ENCODE measurements around the gene ST6GALNAC5. TPM values are rescaled to one million over a fixed set of nuclear protein-coding genes. Genes with fewer than 3 reads are reported as not detected.

ST6GALNAC5 gene
- total and polyA plus RNA-seq, 2 of the 13 experiments (the other 11 are each of a cell fraction or from before 2014, with no cell fraction given) = not detected

DNA sequence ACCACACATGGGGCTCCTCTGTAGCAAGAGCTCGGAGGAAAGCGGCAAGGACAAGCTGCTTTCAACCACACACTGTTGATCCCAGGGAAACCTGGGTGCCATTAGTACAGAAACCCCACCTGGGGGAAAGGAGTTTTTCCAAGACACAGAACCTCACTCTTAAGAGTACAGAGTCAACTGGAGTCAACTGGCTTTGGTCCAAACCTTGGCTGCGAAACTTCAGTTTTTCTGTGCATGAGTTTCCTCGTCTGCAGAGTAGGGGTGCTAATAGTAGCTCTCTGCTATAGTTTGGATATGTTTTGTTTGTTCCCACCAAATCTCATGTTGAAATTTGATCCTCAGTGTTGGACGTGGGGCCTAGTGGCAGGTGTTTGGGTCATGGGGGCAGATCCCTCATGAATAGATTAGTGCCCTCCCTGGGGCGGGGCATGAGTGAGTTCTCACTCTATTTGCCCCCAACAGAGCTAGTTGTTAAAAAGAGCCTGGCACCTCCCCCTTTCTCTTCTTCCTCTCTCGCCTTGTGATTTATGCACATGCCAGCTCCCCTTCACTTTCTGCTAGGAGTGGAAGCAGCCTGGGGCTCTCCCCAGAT lies 190.8 kb downstream of the ST6GALNAC5 start (continued):
- no peak for TF ChIP-seq KAT7 (CRISPR knock-in tag; IDR thresholded peaks at IDR 0.05; ENCODE audit: borderline replicate concordance)
- TF ChIP-seq, protein P1, sequence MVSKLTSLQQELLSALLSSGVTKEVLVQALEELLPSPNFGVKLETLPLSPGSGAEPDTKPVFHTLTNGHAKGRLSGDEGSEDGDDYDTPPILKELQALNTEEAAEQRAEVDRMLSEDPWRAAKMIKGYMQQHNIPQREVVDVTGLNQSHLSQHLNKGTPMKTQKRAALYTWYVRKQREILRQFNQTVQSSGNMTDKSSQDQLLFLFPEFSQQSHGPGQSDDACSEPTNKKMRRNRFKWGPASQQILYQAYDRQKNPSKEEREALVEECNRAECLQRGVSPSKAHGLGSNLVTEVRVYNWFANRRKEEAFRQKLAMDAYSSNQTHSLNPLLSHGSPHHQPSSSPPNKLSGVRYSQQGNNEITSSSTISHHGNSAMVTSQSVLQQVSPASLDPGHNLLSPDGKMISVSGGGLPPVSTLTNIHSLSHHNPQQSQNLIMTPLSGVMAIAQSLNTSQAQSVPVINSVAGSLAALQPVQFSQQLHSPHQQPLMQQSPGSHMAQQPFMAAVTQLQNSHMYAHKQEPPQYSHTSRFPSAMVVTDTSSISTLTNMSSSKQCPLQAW (CRISPR knock-in tag; IDR thresholded peaks at IDR 0.05) = no peak

DNA sequence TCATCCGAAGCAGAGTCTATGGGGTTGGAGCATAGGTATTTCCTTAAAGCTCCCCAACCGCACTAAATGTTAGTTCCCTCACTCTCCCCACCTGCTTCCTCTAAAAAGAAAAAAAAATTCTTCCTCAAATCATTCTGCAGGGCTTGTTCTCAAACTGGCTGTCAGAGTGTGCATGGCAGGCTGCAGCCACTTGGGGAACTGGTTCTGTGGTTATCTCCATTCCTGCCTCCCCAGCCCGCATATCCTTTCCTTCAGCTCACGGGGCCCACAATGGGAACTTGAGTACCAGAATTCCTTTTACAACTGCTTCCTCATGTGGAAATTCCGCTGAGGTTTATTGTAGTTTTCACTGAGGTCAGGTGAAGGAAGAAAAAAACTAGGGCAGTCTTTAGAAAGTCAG lies 192.7 kb downstream of the ST6GALNAC5 start:
- Histone ChIP-seq H3K36me3 (replicated peaks in 1 of 2; ENCODE audit: control insufficient read depth in 1 of 2, insufficient read depth in 2 of 2, low read length in 2 of 2) (no peaks in the 10 kb centered on the region), H3K4me1 (ENCODE audit: insufficient read depth, low read length) (no peaks in the 10 kb centered on the region), H3K79me2 (ENCODE audit: insufficient read depth, low read length) (no peaks in the 10 kb centered on the region), H3K27ac (ENCODE audit: extremely low read length, insufficient read depth, low read length) (no peak overlapping the region), H4K20me1 (ENCODE audit: insufficient read depth, low read length) (no peaks in the 10 kb centered on the region), H3K4me2 (ENCODE audit: low read depth, low read length) (no peak overlapping the region), H3K27me3 (ENCODE audit: control insufficient read depth in 1 of 2, insufficient read depth in 2 of 2, low read length in 2 of 2) (no peaks in the 10 kb centered on the region), H3K4me3 (replicated peaks in 1 of 3; ENCODE audit: insufficient read depth in 1 of 3, low read depth in 2 of 3, low read length in 3 of 3) (no peak overlapping the region), H2AFZ (ENCODE audit: low read length) (no peak overlapping the region), H3K9me3 (ENCODE audit: low read length) (no peaks in the 10 kb centered on the region), H3K9ac (ENCODE audit: insufficient read depth, low read depth, low read length) (no peak overlapping the region)
- ChIA-PET POLR2A (no interaction called here), CTCF (ENCODE audit: low intra/inter-chr PET ratio, low total read pairs) (no interaction called here)
- no peak for ATAC-seq
- no peak for FAIRE-seq
- DNase-seq (ENCODE audit: low spot score) = no peak
- intact Hi-C loops (cut with micrococcal nuclease; ENCODE audit: unreplicated experiment) (no loop called here), in situ Hi-C loops (cut with HindIII; ENCODE audit: extremely low pct_ligation_motif_present, low pct_unique_long_range_greater_than_20kb) (no loop called here)
- 4% methylated on average over 5 of the region's 5 CpGs for WGBS (ENCODE audit: low lambda C conversion rate)
- BruUV-seq (replicated peaks) = no TSS peak
- TF ChIP-seq MTF1 (CRISPR knock-in tag; IDR thresholded peaks at IDR 0.05) (no peak), RBAK (CRISPR knock-in tag; IDR thresholded peaks at IDR 0.05) (no peak), MYNN (CRISPR knock-in tag; IDR thresholded peaks at IDR 0.05; ENCODE audit: low read depth) (no peak), CENPX (CRISPR knock-in tag; IDR thresholded peaks at IDR 0.05) (no peak), TSC22D2 (CRISPR knock-in tag; IDR thresholded peaks at IDR 0.05; ENCODE audit: borderline replicate concordance) (no peak), SOX5 (CRISPR knock-in tag; IDR thresholded peaks at IDR 0.05; ENCODE audit: borderline replicate concordance) (no peak), SIX4 (CRISPR knock-in tag; IDR thresholded peaks at IDR 0.05) (no peak), ZNF460 (CRISPR knock-in tag; IDR thresholded peaks at IDR 0.05; ENCODE audit: borderline replicate concordance) (no peak)
- TF ChIP-seq, protein P1 (CRISPR knock-in tag; IDR thresholded peaks at IDR 0.05) = no peak
- TF ChIP-seq, protein P2, sequence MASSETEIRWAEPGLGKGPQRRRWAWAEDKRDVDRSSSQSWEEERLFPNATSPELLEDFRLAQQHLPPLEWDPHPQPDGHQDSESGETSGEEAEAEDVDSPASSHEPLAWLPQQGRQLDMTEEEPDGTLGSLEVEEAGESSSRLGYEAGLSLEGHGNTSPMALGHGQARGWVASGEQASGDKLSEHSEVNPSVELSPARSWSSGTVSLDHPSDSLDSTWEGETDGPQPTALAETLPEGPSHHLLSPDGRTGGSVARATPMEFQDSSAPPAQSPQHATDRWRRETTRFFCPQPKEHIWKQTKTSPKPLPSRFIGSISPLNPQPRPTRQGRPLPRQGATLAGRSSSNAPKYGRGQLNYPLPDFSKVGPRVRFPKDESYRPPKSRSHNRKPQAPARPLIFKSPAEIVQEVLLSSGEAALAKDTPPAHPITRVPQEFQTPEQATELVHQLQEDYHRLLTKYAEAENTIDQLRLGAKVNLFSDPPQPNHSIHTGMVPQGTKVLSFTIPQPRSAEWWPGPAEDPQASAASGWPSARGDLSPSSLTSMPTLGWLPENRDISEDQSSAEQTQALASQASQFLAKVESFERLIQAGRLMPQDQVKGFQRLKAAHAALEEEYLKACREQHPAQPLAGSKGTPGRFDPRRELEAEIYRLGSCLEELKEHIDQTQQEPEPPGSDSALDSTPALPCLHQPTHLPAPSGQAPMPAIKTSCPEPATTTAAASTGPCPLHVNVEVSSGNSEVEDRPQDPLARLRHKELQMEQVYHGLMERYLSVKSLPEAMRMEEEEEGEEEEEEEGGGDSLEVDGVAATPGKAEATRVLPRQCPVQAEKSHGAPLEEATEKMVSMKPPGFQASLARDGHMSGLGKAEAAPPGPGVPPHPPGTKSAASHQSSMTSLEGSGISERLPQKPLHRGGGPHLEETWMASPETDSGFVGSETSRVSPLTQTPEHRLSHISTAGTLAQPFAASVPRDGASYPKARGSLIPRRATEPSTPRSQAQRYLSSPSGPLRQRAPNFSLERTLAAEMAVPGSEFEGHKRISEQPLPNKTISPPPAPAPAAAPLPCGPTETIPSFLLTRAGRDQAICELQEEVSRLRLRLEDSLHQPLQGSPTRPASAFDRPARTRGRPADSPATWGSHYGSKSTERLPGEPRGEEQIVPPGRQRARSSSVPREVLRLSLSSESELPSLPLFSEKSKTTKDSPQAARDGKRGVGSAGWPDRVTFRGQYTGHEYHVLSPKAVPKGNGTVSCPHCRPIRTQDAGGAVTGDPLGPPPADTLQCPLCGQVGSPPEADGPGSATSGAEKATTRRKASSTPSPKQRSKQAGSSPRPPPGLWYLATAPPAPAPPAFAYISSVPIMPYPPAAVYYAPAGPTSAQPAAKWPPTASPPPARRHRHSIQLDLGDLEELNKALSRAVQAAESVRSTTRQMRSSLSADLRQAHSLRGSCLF (CRISPR knock-in tag; IDR thresholded peaks at IDR 0.05; ENCODE audit: borderline replicate concordance) = no peak
- TF ChIP-seq, protein P3, sequence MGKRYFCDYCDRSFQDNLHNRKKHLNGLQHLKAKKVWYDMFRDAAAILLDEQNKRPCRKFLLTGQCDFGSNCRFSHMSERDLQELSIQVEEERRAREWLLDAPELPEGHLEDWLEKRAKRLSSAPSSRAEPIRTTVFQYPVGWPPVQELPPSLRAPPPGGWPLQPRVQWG (CRISPR knock-in tag; IDR thresholded peaks at IDR 0.05; ENCODE audit: borderline replicate concordance, low read depth) = no peak
- TF ChIP-seq, protein P4, sequence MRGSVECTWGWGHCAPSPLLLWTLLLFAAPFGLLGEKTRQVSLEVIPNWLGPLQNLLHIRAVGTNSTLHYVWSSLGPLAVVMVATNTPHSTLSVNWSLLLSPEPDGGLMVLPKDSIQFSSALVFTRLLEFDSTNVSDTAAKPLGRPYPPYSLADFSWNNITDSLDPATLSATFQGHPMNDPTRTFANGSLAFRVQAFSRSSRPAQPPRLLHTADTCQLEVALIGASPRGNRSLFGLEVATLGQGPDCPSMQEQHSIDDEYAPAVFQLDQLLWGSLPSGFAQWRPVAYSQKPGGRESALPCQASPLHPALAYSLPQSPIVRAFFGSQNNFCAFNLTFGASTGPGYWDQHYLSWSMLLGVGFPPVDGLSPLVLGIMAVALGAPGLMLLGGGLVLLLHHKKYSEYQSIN (CRISPR knock-in tag; IDR thresholded peaks at IDR 0.05; ENCODE audit: borderline replicate concordance) = no peak

Measured in HepG2 (cell line).